CD4-positive, alpha-beta T cell (primary cell): ENCODE data around the gene OSBPL3. TPM values are rescaled to one million over a fixed set of nuclear protein-coding genes. Genes with fewer than 3 reads are reported as not detected.

Experiments used
- ATAC-seq: fragments of 200-7000 bp; cut with Tn5 transposase; one replicate; pipeline ENCODE4 v1.10.0; 2022; ENCODE audit warnings: mild to moderate bottlenecking; ENCODE audit not compliant: poor library complexity
- CTCF ChIA-PET: fragments of 350-600 bp; sonication (Branson Sonifier 250); formaldehyde crosslinking; loops from one replicate; lab custom pipeline; 2021; ENCODE audit warnings: antibody characterized with exemption, inconsistent platforms; lab: Charles Lee
- POLR2A ChIA-PET: fragments of 350-600 bp; sonication (Branson Sonifier 250); formaldehyde crosslinking; loops from one replicate; lab custom pipeline; 2021; ENCODE audit warnings: antibody characterized with exemption, inconsistent platforms; lab: Charles Lee
- DNase-seq, 14 experiments: peaks; one replicate each; pipeline ENCODE4 v3.0.0-alpha.2; 2013 to 2020; ENCODE audit warnings: mixed read lengths in 2 of 14
- H3K27ac ChIP-seq, 2 donors: one replicate each; pipeline versions ENCODE4 v1.5.1 to v1.7.0; 2013; ENCODE audit warnings: low read length in 2 of 2, low read depth in 1 of 2, mild to moderate bottlenecking in 1 of 2
- H3K27me3 ChIP-seq, 2 experiments: 1 replicate in 1 of 2; 2 replicates in 1 of 2; pipeline versions ENCODE4 v1.6.1 to v1.7.0; 2013; ENCODE audit warnings: low read length in 2 of 2, control low read depth in 1 of 2, mild to moderate bottlenecking in 1 of 2, moderate library complexity in 1 of 2; ENCODE audit not compliant: insufficient read depth in 2 of 2, control insufficient read depth in 1 of 2
- H3K36me3 ChIP-seq: one replicate; pipeline ENCODE4 v1.6.1; 2013; ENCODE audit warnings: low read length, control low read depth; ENCODE audit not compliant: insufficient read depth
- H3K4me1 ChIP-seq: one replicate; pipeline ENCODE4 v1.6.1; 2013; ENCODE audit warnings: low read length, control low read depth; ENCODE audit not compliant: insufficient read depth
- H3K4me3 ChIP-seq: one replicate; pipeline ENCODE4 v1.5.1; 2013; ENCODE audit warnings: mild to moderate bottlenecking, low read length, moderate library complexity
- H3K9me3 ChIP-seq, 2 experiments: 1 replicate in 1 of 2; 2 replicates in 1 of 2; pipeline versions ENCODE4 v1.6.1 to v1.7.0; 2013; ENCODE audit warnings: low read length in 2 of 2, mild to moderate bottlenecking in 2 of 2, control low read depth in 1 of 2, moderate library complexity in 1 of 2; ENCODE audit not compliant: control insufficient read depth in 1 of 2, insufficient read depth in 1 of 2
- H3K27ac Mint-ChIP-seq: one replicate; pipeline ENCODE4 v1.8.0; 2020; ENCODE audit warnings: mixed read lengths
- H3K27me3 Mint-ChIP-seq: one replicate; pipeline ENCODE4 v1.8.0; 2021; ENCODE audit warnings: mixed read lengths
- H3K36me3 Mint-ChIP-seq: one replicate; pipeline ENCODE4 v1.8.0; 2021; ENCODE audit warnings: low read depth, mixed read lengths
- H3K4me1 Mint-ChIP-seq: one replicate; pipeline ENCODE4 v1.8.0; 2021; ENCODE audit warnings: low read depth, mixed read lengths
- H3K4me3 Mint-ChIP-seq: one replicate; pipeline ENCODE4 v1.8.0; 2020; ENCODE audit warnings: mild to moderate bottlenecking, mixed read lengths
- H3K9me3 Mint-ChIP-seq: one replicate; pipeline ENCODE4 v1.8.0; 2020; ENCODE audit warnings: mixed read lengths
- CTCF ChIP-seq: fragments of 200-600 bp; IDR thresholded peaks from one replicate; pipeline ENCODE4 v1.8.0; 2022; ENCODE audit warnings: antibody characterized with exemption, mild to moderate bottlenecking
- intact Hi-C, 2 experiments: fragments of 100-400 bp; cut with DNase I in 1 of 2; cut with micrococcal nuclease in 1 of 2; formaldehyde crosslinking; loops; one replicate each; pipeline versions ENCODE4 v1.15.1 to v1.9.0; 2023 to 2025; cut with DNase I, micrococcal nuclease
- total RNA-seq, 174 experiments: library from RNA in 2 of 174; stranded (reverse) in 2 of 174; gene quantifications; one replicate each; pipeline ENCODE4 v1.2.3 and lab custom pipeline; 2021 to 2026

Gene OSBPL3
- total RNA-seq, 2 experiments from 2014 or later = 25.4 to 25.9 TPM

DNA sequence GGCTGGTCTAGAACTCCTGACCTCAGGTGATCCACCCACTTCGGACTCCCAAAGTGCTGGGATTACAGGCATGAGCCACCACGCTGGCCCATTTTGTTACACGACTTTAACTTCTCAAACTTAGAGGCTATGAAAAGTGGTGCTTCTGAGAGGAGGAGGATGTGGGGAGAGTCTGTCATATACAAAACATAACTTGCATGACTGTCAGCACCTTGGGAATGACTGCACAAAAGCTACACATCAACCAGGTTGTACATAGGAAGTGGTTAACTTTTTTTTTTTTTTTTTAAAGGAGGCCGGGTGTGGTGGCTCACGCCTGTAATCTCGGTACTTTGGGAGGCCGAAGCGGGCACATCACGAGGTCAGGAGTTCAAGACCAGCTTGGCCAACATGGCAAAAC lies 179.3 kb downstream of the OSBPL3 start:
- ChIA-PET CTCF (interaction anchor here (1.1 kb wide), 1 partner anchor 13 kb away, joined by 4 read pairs; no protein-coding TSS in a partner anchor), POLR2A (no interaction called here)
- H3K36me3 ChIP-seq = peaks cover 39% of the 10 kb centered on the region
- intact Hi-C loops = no loop called here
- no peak overlapping the region for H3K27ac ChIP-seq
- H3K27me3 Mint-ChIP-seq = no peaks in the 10 kb centered on the region
- H3K27ac Mint-ChIP-seq = no peak overlapping the region
- H3K27me3 ChIP-seq = no peaks in the 10 kb centered on the region
- no peak overlapping the region for H3K4me3 ChIP-seq
- H3K4me1 ChIP-seq = no peaks in the 10 kb centered on the region
- ATAC-seq (no peak), DNase-seq (no peak)
- H3K4me1 Mint-ChIP-seq = peaks cover 5% of the 10 kb centered on the region
- no peaks in the 10 kb centered on the region for H3K9me3 Mint-ChIP-seq
- H3K9me3 ChIP-seq = no peaks in the 10 kb centered on the region
- no peak overlapping the region for H3K4me3 Mint-ChIP-seq
- peaks cover 80% of the 10 kb centered on the region for H3K36me3 Mint-ChIP-seq
- no peak for TF ChIP-seq CTCF

GRCh38 chr7:24800073-24800472 lies 179.9 kb downstream of the OSBPL3 start:
- POLR2A ChIA-PET = interaction anchor here (0.6 kb wide), 1 partner anchor 298 kb away, joined by 3 read pairs; no protein-coding TSS in a partner anchor
- Histone ChIP-seq H3K27ac (no peak overlapping the region), H3K9me3 (no peaks in the 10 kb centered on the region), H3K4me1 (peaks cover under 1% of the 10 kb centered on the region), H3K36me3 (peaks cover 36% of the 10 kb centered on the region), H3K4me3 (no peak overlapping the region), H3K27me3 (no peaks in the 10 kb centered on the region)
- Mint-ChIP-seq H3K9me3 (no peaks in the 10 kb centered on the region), H3K36me3 (peaks cover 77% of the 10 kb centered on the region), H3K4me1 (peaks cover 7% of the 10 kb centered on the region), H3K27ac (no peak overlapping the region), H3K27me3 (no peaks in the 10 kb centered on the region), H3K4me3 (no peak overlapping the region)
- no peak for ATAC-seq
- intact Hi-C loops = no loop called here
- CTCF ChIA-PET = interaction anchor here (1.1 kb wide), 1 partner anchor 13 kb away, joined by 4 read pairs; no protein-coding TSS in a partner anchor
- no peak for TF ChIP-seq CTCF
- no peak for DNase-seq

DNA sequence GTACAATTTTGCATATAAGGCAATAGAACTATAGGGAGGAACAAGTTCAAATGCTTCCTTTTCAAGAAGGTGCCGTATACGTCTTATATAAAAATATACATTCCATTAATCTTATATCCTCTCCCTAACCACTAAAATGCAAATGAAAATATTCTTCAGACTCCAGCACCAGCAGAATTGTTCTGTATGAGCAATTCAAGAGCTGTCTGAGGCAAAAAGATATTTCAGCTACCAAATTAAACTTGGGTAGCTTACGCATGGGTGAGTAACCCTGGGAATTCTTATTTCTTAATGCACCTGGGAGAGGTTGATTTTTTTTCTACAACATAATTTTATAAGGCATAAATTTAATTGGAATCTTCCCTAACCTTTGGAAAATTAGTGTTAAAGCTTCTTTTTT lies 180.5 kb downstream of the OSBPL3 start:
- ATAC-seq = no peak
- H3K4me1 Mint-ChIP-seq = peaks cover 13% of the 10 kb centered on the region
- H3K36me3 Mint-ChIP-seq = peaks cover 71% of the 10 kb centered on the region

More for the DNA sequence above, 180.5 kb downstream of the OSBPL3 start:
- peaks cover 36% of the 10 kb centered on the region for H3K36me3 ChIP-seq
- H3K4me1 ChIP-seq = peaks cover 3% of the 10 kb centered on the region
- no peak overlapping the region for H3K27ac ChIP-seq
- no peak for TF ChIP-seq CTCF
- CTCF ChIA-PET = no interaction called here
- intact Hi-C loops = no loop called here
- H3K9me3 ChIP-seq = no peaks in the 10 kb centered on the region
- no peaks in the 10 kb centered on the region for H3K27me3 ChIP-seq
- Mint-ChIP-seq H3K4me3 (no peak overlapping the region), H3K27me3 (no peaks in the 10 kb centered on the region), H3K9me3 (no peaks in the 10 kb centered on the region), H3K27ac (no peak overlapping the region)
- no peak for DNase-seq
- POLR2A ChIA-PET = interaction anchor here (0.6 kb wide), 1 partner anchor 299 kb away, joined by 3 read pairs; no protein-coding TSS in a partner anchor
- H3K4me3 ChIP-seq = no peak overlapping the region
